HG02571 (cell line): ENCODE measurements around the gene MAS1L.
A peak's percentile ranks its signal among the peaks of the same experiment; 100 is the strongest.

ENCODE experiments used
- ATAC-seq: cut with Tn5 transposase; IDR thresholded peaks from one replicate; pipeline ENCODE4 v1.9.1; 2021; ENCODE audit warnings: mild to moderate bottlenecking, moderate library complexity; ENCODE audit not compliant: unreplicated experiment

Gene MAS1L

GRCh38 chr6:29510746-29511300, 23.1 kb upstream of the MAS1L start:
- ATAC-seq = no peak

- ATAC-seq = no peak
These were observed 22.4 kb upstream of the MAS1L start for GRCh38 chr6:29510202-29510601.

- ATAC-seq = no peak
These were observed 22.0 kb upstream of the MAS1L start for GRCh38 chr6:29509711-29510110.

GRCh38 chr6:29509239-29509638, 21.5 kb upstream of the MAS1L start:
- peak; percentile 74 for ATAC-seq

GRCh38 chr6:29507319-29507718, 19.6 kb upstream of the MAS1L start:
- no peak for ATAC-seq

- ATAC-seq = no peak
These were observed 18.8 kb upstream of the MAS1L start for GRCh38 chr6:29506446-29507067.

GRCh38 chr6:29505808-29506207, 18.1 kb upstream of the MAS1L start:
- no peak for ATAC-seq

- no peak for ATAC-seq
These were observed 17.2 kb upstream of the MAS1L start for GRCh38 chr6:29504961-29505360.

- ATAC-seq = no peak
These were observed 14.8 kb upstream of the MAS1L start for GRCh38 chr6:29502597-29502996.

- no peak for ATAC-seq
These were observed 14.4 kb upstream of the MAS1L start for GRCh38 chr6:29502181-29502580.

- ATAC-seq = no peak
These were observed 13.3 kb upstream of the MAS1L start for GRCh38 chr6:29501106-29501505.

- ATAC-seq = no peak
These were observed 12.8 kb upstream of the MAS1L start for GRCh38 chr6:29500594-29500993.

- no peak for ATAC-seq
These were observed 11.9 kb upstream of the MAS1L start for GRCh38 chr6:29499704-29500103.

- ATAC-seq = no peak
These were observed 9.2 kb upstream of the MAS1L start for GRCh38 chr6:29496961-29497360.

- no peak for ATAC-seq
These were observed 7.8 kb upstream of the MAS1L start for GRCh38 chr6:29495571-29495970.

GRCh38 chr6:29494131-29494530, 6.4 kb upstream of the MAS1L start:
- no peak for ATAC-seq

- no peak for ATAC-seq
These were observed 5.5 kb upstream of the MAS1L start for GRCh38 chr6:29493261-29493660.

- no peak for ATAC-seq
These were observed 3.8 kb upstream of the MAS1L start for GRCh38 chr6:29491574-29491973.

GRCh38 chr6:29490552-29490951, 2.8 kb upstream of the MAS1L start:
- no peak for ATAC-seq

- no peak for ATAC-seq
These were observed 2.3 kb upstream of the MAS1L start for GRCh38 chr6:29490055-29490454.

GRCh38 chr6:29489286-29489685, 1.5 kb upstream of the MAS1L start:
- ATAC-seq = no peak

- no peak for ATAC-seq
These were observed 1.1 kb upstream of the MAS1L start for GRCh38 chr6:29488874-29489273.

- no peak for ATAC-seq
These were observed 625 bp downstream of the MAS1L start for GRCh38 chr6:29487131-29487530.
